HG02973 (cell line): Measurements from ENCODE around the gene CD59.
A peak's percentile ranks its signal among the peaks of the same experiment; 100 is the strongest.
"Not testable (repeated sequence)": the region's sequence is repeated elsewhere in the genome, so short reads cannot be mapped to it uniquely, and the experiment has no call there.

Experiments used
- ATAC-seq: cut with Tn5 transposase; IDR thresholded peaks from one replicate; pipeline ENCODE4 v1.9.1; 2021; ENCODE audit warnings: moderate library complexity; ENCODE audit not compliant: unreplicated experiment

The CD59 gene

DNA sequence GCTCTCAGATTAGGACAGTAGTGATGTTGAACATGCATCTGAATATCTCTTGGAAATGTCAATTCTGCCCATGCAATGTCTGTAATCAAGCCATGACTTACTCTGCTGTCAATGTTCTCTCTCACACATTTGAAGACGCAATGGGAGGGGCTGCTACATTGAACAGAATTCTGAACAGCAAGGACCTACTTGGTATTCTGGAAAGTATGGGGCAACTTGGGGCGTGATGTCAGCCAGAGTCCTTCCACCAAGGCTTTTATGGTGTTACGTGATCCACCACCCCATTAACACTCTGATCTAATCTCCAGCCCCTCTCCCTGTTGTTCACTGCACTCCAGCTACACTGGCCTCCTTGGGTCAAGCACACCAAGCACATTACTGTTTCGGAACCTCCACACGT, 7.1 kb upstream of the CD59 start:
- ATAC-seq: no peak

DNA sequence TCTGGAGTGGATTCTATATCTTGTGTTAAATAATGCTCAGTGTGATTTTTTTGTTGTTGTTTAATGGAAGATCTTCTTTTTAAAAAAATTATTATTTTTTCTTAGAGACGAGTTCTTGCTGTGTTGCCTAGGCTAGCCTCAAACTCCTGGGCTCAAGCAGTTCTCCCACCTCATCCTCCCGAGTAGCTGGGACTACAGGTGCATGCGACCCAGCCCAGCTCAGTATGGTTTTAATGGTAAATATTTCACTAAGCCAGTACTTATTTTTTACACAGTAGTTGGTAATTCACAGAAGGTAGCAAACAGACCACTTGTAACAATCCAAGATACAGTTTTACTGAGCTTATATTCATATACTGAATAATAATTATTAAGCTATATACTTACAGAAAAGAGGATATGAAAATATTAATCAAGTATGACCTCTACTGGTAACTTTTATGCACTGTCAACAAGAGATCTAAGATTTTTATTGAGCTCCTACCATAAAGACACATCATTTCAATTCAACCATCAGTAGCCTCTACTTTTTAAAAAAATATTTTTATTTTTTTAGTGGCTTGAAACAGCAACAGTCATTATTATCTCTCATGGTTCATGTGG, 6.1 kb upstream of the CD59 start:
- peak; percentile 44 for ATAC-seq

DNA sequence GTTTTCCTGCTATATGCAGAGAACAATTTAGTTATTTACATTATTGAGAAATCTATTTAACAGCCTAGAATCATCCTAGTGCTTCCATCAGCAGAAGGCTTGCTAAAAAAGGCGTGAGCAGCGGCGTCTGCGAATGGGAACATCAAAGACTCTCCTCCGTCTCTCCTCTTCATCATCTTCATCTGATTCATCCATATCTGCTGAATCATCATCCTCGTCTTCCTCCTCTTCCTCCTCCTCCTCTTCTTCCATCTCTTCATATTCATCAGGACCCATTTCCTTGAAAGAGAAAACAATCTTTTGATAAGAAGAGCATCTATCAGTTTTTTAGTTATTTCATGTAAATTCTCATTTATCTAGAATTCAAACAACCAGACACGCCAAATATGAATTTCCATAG, 5.6 kb upstream of the CD59 start:
- ATAC-seq: no peak

DNA sequence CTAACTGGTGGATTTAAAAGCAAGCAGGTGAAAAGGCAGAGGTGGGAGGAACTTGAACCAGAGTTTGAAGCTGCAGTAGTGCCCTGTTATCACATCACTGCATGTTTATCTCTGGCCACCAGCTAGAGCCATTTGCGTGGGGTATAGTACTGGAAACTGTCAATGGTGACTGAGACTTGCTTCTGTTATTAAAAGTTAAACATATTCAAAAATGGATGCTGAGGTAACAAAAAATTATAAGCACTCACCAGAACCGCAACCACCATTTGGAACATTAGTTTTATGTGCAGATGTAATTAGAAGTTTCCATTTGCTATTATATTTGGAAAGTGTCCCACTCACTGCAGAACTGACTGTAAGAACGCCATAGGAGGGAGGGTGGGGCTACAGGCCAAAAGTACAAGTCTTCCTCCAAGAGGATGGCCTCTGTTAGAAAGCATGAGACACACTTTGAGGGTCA, 1.2 kb upstream of the CD59 start:
- no peak for ATAC-seq

DNA sequence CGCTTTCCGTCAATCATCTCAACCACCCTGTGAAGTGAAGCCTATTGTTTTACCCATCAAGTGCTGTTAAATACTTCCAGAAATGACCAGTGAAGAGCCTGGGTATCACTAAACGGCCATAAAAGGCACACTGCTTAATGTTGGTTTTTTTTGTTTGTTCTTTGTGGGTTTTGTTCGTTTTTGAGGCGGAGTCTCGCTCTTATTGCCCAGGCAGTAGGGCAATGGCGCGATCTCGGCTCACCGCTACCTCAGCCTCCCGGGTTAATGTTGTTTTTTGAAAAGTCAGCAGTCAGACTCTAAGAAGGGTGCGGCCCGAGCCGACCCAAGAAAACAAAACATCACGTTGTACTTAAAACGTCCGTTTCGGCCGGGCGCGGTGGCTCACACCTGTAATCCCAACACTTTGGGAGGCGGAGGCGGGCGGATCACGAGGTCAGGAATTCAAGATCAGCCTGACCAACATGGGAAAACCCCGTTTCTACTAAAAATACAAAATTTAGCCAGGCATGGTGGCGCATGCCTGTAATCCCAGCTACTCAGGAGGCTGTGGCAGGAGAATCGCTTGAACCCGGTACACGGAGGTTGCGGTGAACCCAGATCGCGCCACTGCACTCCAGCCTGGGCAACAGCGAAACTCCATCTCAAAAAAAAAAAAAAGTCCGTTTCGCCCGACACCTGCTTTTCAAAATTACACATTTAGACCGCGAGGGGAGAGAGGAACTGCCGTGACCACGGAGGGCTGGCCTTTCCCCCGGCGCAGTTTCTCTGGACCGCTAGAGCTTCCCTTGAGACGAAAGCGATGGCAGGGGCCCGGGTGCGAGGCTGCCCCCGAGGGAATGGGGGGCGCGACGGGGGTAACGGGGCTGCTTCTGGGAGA, 714 bp downstream of the CD59 start:
- ATAC-seq: peak; percentile 56

DNA sequence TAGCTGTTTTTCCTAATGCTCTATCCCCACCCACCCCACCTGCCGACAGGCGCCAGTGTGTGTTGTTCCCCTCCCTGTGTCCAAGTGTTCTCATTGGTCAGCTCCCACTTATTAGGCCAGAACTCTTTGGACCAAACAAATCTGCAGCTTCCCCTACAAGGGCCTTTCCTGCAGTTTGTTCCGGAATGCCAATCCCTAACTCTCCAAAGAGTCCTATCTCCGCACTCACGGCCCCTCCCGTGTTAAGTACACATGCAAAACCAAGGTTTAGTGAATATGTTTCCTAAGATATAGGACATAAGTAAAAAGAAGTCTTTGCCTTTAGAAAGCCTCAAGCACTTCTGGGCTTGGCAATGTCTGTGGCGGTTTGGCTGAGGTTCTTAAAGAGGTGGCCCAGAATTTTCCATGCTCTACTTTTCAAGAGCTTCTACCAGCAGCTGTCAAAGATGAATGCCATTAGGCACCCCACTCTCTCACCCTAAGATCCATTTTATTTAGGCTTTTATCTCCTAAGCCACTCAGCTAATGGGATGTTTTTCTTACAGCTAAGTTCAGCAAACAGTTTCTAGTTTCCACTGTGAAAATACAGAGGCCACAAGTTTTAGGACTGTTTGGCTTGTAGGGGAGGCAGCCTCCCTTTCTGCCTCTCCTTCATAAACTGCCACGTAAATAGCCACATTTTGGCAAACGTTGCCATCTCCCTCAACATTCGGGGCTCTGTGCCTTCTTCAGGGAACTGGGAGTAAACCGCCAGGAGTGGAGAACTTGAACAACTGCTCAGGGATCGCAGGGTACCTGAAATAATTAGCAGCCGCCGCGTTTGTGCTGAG, 1.6 kb downstream of the CD59 start:
- ATAC-seq: no peak

DNA sequence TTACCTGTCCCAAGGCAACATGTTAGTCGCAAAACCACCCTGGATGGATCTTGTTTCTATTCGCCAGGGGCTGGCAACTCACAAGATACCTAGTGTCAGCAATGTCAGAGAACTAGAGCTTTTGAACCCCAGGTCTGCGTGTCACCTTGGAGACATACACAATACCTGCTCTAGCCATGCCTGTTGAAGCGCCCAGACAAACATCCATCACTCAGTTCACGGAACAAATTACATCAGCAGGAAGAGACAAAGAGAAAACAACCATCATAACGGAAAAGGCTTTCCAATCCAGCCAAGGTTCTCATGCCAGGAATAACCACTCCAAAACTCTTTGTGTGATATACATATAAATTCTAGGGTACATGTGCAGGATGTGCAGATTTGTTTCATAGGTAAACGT, 2.2 kb downstream of the CD59 start:
- no peak for ATAC-seq

DNA sequence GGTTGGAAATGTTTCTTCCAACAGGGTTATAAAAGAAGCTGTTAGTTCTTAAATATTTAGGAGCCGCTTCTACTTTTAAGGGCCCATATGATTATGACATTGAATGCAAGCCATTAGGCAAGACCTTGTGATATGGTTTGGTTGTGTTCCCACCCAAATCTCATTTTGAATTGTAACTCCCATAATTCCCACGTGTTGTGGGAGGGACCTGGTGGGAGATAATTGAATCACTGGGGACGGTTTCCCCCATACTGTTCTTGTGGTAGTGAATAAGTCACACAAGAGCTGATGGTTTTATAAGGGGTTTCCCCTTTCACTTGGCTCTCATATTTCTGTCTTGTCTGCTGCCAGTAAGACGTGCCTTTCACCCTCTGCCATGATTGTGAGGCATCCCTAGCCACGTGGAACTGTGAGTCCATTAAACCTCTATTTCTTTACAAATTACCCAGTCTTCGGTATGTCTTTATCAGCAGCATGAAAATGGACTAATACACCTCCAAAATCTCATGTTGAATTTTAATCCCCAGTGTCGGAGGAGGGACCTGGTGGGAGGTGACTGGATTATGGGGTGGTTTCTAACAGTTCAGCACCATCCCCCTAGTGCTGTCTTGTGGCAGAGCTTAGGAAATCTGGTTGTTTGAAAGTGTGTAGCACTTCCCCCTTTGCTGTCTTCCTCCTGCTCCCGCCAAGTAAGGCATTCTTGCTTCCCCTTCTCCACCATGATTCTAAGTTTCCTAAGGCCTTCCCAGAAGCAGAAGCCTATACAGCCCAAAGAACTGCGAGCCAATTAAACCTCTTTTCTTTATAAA, 4.3 kb downstream of the CD59 start:
- no peak for ATAC-seq

DNA sequence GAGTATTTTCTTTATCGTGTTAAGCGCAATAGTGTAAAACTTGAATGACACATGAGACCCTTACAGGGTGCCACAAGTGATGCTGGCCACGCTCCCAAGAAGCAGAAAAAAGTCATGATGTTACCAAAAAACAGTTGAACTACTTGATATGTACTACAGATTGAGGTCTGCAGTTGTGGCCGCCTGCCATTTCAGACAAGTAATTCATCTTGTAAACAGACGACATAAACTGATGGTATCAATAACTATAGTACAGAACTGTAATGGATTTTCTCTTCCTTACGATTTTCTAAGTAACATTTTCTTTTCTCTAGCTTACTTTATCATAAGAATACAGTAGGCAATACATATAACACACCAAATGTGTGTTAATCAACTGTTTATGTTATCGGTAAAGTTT, 5.5 kb downstream of the CD59 start:
- ATAC-seq: no peak

DNA sequence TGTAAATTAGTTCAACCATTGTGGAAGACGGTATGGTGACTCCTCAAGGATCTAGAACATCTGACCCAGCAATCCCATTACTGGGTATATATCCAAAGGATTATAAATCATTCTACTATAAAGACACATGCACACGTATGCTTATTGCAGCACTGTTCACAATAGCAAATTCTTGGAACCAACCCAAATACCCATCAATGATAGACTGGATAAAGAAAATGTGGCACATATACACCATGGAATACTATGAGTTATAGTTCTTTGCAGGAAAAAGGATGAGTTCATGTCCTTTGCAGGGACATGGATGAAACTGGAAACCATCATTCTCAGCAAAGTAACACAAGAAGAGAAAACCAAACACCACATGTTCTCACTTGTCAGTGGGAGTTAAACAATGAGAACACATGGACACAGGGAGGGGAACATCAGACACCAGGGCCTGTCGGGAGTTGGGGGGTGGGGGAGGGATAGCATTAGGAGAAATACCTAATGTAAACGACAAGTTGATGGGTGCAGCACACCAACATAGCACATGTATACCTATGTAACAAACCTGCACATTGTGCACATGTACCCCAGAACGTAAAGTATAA, 7.1 kb downstream of the CD59 start:
- not testable (repeated sequence) for ATAC-seq

DNA sequence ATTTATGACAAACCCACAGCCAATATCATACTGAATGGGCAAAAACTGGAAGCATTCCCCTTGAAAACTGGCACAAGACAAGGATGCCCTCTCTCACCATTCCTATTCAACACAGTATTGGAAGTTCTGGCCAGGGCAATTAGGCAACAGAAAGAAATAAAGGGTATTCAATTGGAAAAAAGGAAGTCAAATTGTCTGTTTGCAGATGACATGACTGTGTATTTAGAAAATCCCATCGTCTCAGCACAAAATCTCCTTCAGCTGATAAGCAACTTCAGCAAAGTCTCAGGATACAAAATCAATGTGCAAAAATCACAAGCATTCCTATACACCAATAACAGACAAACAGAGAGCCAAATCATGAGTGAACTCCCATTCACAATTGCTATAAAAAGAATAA, 8.7 kb downstream of the CD59 start:
- ATAC-seq: not testable (repeated sequence)

DNA sequence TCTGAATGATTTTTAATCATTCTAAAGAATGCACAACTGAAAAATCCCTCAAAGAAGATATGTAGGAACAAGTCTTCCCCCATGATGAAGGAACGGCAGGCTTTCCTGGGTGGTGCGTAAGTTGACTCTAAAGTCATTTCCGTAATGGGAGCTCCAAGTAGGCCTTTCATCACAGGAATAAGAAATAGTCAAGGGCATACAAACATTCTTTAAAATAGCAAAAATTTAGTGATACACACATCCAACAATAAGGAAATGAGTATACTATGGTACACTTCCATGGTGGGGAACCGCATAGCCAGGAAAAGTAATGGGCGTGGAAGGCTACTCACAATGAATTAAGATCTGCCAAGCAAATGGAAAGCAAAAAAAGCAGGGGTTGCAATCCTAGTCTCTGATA, 10.7 kb downstream of the CD59 start:
- no peak for ATAC-seq

DNA sequence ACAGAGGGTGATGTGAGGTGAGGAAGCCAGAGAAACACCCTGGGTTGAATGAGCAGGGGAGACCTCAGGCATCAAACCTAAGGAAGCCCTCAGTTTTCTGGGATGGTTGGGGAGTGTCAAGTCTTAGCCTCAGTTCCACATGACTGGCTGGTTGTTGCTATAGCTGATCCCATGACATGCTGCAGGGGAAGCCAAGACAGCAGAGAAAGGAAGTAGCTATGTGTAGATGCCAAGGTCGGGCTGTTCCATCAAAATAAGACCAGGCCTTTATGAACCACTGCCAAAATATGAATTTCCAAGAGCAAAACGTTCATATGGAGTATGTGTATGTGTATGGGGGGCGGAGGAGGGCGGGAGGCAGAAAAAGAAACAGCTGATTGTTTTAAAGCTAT, 11.6 kb downstream of the CD59 start:
- ATAC-seq: no peak

DNA sequence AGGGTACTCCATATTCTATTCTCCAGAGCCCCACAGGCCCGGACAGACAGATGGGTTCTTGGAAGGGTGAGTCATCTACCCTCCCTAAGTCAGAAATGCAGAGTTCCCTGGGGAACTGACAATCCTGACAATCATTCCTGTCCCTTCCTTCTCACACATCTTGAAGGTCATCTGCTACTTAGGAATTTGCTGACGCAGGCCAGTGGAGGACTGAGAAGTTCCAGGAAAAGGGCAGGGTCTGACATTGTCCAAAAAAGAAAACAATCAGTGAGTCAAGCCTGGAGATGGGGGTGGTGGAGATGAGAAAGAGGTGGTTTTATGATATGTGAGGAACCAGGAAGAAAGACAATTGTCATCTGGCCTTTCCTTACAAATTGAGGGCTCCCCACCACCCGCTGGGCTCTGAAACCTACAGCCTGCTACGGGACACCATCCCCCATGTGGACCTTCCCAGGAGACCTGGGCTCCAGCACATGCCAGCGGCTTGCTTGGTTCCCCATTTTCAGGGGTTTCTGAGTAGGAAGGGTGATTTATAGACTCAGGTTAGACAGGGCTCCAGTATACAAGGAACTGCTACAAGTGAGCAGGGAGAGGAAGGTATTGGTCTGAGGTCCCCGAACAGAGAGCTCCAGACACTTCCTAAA, 12.9 kb downstream of the CD59 start:
- no peak for ATAC-seq

DNA sequence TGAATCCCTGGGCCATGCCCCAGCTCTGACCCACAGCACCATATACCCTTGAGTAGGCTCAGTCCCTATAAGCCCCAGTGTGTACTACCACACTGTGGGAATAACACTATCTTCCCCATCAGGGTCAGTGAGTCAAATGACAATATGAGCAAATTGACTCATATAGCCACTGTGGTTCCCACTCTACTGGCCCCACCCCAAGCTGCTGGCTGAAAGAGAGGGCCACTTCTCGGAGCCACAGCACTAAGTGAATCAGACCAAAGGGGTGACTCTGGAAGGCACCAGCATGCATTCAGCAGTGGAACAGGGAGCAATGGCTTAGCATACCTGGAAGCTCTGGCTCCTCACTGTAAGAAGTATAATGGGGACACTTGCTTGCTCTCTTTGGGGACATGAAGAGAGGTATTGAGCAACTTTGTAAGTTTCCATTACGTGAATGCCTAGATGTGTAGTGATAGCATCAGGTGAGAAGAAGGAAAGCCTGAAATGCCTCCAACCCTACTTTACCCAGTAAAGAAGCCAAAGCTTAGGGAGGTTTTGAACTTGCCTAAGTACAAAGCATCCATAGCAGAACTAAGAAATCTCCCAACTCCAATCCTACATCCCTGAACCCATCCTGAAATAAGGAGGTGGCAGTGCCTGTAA, 13.5 kb downstream of the CD59 start:
- ATAC-seq: peak; percentile 85

DNA sequence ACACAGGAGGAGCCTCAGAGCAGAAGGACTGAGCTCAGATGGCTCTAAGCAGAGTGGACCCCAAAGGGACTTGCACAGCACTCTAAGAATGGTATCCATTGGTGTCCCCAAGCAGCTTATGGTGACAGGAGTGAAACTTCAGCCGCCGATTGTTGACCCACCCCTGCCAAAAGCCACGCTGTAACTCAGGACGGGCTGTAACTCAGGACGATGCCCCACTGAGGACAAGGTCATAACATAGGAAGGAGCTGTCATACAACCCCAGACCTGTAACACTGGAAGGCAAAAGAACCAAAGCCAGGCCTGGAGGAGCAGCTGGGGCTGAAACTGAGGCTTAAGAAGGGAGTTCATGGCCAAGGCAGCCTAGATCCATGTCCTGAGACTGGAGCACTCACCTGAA, 14.2 kb downstream of the CD59 start:
- ATAC-seq: no peak

DNA sequence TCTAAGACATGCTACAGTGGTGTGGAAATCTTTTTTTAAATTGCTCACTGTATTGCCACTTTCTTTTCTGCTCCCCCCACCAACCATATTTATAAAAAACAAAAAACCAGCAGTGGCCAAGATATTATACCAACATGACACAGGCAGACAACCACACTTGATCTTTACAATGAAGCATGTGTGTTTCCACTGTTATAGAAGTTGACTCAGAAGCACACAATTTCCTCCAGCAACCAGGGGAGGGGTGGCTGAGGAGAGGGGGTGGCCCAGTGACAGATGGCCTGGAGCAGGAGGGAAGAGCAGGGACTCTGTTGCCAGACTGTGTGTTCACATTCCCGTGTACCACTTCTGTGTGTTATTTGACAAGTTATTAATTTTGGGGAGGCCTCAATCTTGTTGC, 14.8 kb downstream of the CD59 start:
- ATAC-seq: no peak

DNA sequence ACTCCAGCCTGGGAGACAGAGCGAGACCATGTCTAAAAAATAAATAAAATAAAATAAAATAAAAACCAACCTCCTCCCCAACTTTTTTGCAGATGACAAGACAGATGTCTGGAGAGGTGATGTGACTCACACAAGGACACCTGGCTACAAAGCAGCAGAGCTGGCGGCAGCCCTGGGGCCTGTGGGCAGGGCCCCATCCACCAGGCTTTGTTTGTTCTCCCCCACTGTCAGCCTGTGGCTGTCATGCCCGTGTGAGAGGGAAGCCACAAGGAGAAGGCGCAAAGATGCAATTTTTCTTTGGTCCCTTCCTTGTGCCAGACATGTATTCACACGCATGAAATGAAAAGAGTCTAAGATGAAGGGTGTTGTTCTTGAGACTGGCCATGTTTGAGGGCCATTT, 16.6 kb downstream of the CD59 start:
- ATAC-seq: no peak

DNA sequence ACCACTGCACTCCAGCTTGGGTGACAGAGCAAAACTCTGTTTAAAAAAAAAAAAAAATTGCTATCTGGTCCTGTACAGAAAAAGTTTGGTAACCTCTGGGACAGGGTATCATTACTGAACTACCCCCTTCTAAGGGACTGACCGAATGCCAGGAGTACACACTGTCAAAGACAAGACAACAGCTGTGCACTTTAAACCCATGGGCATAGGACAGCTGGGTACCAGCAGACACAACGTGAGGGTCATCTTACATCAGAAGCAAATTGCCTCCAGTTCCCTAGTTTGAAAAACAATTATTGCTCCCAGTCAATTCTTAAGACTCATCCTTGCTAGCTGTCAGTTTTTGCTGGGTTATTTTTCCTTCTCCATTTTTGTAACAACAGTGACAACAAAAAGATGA, 17.8 kb downstream of the CD59 start:
- no peak for ATAC-seq

DNA sequence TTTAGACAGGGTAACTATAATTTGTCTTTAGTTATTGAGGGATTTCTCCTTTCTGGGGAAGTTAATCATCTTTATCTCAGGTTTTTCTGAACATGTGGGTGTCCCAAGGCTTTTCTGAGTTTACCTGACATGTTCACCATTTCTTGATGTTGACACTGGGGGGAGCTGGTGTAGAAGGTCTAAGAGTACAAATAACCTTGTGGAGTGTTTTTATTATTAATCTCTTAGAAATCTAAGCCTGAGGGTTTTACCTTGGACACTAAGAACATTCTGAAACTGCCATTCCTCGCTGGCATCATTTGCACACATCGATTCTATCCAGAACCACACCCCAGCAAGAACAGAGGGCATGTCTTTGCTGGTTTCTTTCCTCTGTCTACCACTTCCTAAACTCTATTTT, 20.0 kb downstream of the CD59 start:
- ATAC-seq: no peak
